OCI-LY1 (cell line): ENCODE results near the gene JAM3.

Experiments
- H2AFZ ChIP-seq: fragments of 200-600 bp; sonication (generic), shearing (Covaris generic); 2 replicates; pipeline ENCODE4 v1.6.0; 2014; ENCODE audit warnings: antibody characterized with exemption, mild to moderate bottlenecking, low read length
- H3F3A ChIP-seq: fragments of 200-600 bp; sonication (generic), shearing (Covaris generic); 2 replicates; pipeline ENCODE4 v1.6.0; 2014; ENCODE audit warnings: mild to moderate bottlenecking, antibody characterized with exemption, low read length, moderate library complexity; ENCODE audit not compliant: insufficient read depth
- H3K27ac ChIP-seq: fragments of 200-600 bp; sonication (generic); 2 replicates; pipeline ENCODE4 v1.5.1; 2014; ENCODE audit warnings: low read length, mixed run types, mild to moderate bottlenecking, low read depth; ENCODE audit not compliant: poor library complexity, severe bottlenecking
- H3K27me3 ChIP-seq: fragments of 200-600 bp; sonication (generic); 2 replicates; pipeline ENCODE4 v1.6.0; 2014; ENCODE audit warnings: antibody characterized with exemption, mild to moderate bottlenecking, low read length, moderate library complexity; ENCODE audit not compliant: insufficient read depth
- H3K36me3 ChIP-seq: fragments of 200-600 bp; sonication (generic); 2 replicates; pipeline ENCODE4 v1.6.1; 2014; ENCODE audit warnings: mild to moderate bottlenecking, antibody characterized with exemption, low read length, moderate library complexity, mixed read lengths; ENCODE audit not compliant: insufficient read depth
- H3K4me1 ChIP-seq: fragments of 200-600 bp; sonication (generic); 2 replicates; pipeline ENCODE4 v1.5.1; 2014; ENCODE audit warnings: mild to moderate bottlenecking, low read length, moderate library complexity; ENCODE audit not compliant: insufficient read depth, severe bottlenecking
- H3K4me2 ChIP-seq: fragments of 200-600 bp; sonication (generic), shearing (Covaris generic); 2 replicates; pipeline ENCODE4 v1.6.1; 2014; ENCODE audit warnings: low read length
- H3K4me3 ChIP-seq: fragments of 200-600 bp; sonication (generic); 2 replicates; pipeline ENCODE4 v1.5.1; 2014; ENCODE audit warnings: low read length, low read depth, mild to moderate bottlenecking, mixed read lengths; ENCODE audit not compliant: poor library complexity, severe bottlenecking
- H3K79me2 ChIP-seq: fragments of 200-600 bp; shearing (Covaris generic); 2 replicates; pipeline ENCODE4 v1.6.1; 2016; ENCODE audit warnings: mixed run types, low read length, mixed read lengths; ENCODE audit not compliant: insufficient read depth
- H3K9ac ChIP-seq: fragments of 200-600 bp; sonication (generic), shearing (Covaris generic); 2 replicates; pipeline ENCODE4 v1.6.1; 2014; ENCODE audit warnings: mild to moderate bottlenecking, low read length, mixed read lengths
- H3K9me2 ChIP-seq: fragments of 200-600 bp; sonication (generic), shearing (Covaris generic); 2 replicates; pipeline ENCODE4 v1.6.1; 2014; ENCODE audit warnings: low read depth, mild to moderate bottlenecking, low read length, mixed read lengths
- H3K9me3 ChIP-seq: fragments of 200-600 bp; shearing (Covaris generic); 2 replicates; pipeline ENCODE4 v1.6.1; 2014; ENCODE audit warnings: low read length, mixed read lengths
- H4K20me1 ChIP-seq: fragments of 200-600 bp; sonication (generic), shearing (Covaris generic); 2 replicates; pipeline ENCODE4 v1.6.0; 2016; ENCODE audit warnings: mild to moderate bottlenecking, low read length; ENCODE audit not compliant: insufficient read depth
- CTCF ChIP-seq: fragments of 200-600 bp; sonication (generic), shearing (Covaris generic); IDR thresholded peaks from 2 replicates; pipeline ENCODE4 v1.5.1; 2017; ENCODE audit warnings: mild to moderate bottlenecking, antibody characterized with exemption, low read length, moderate library complexity, mixed read lengths
- EZH2 ChIP-seq: fragments of 200-600 bp; sonication (generic), shearing (Covaris generic); IDR thresholded peaks from 2 replicates; pipeline ENCODE4 v1.8.0; 2017; ENCODE audit warnings: borderline replicate concordance, mixed run types, mild to moderate bottlenecking, antibody characterized with exemption, low read length, moderate library complexity, mixed read lengths

Gene JAM3

GRCh38 chr11:134034496-134035381 lies 34.1 kb upstream of the JAM3 start:
- Histone ChIP-seq H3K9me2 (no peaks in the 10 kb centered on the region), H3K79me2 (no peaks in the 10 kb centered on the region), H3K4me3 (no peak overlapping the region), H3K9me3 (no peaks in the 10 kb centered on the region), H3K36me3 (no peaks in the 10 kb centered on the region), H3K9ac (no peak overlapping the region), H3K4me1 (no peaks in the 10 kb centered on the region), H3K27me3 (no peaks in the 10 kb centered on the region), H3K4me2 (no peak overlapping the region), H4K20me1 (no peaks in the 10 kb centered on the region), H3K27ac (no peak overlapping the region), H3F3A (no peaks in the 10 kb centered on the region), H2AFZ (no peak overlapping the region)
- no peak for TF ChIP-seq CTCF
- no peak for TF ChIP-seq EZH2

- Histone ChIP-seq H3K4me1 (no peaks in the 10 kb centered on the region), H4K20me1 (no peaks in the 10 kb centered on the region), H3K79me2 (no peaks in the 10 kb centered on the region), H3K4me3 (no peak overlapping the region), H3K9me3 (no peaks in the 10 kb centered on the region), H3K36me3 (no peaks in the 10 kb centered on the region), H3K27me3 (no peaks in the 10 kb centered on the region), H3F3A (no peaks in the 10 kb centered on the region), H3K27ac (no peak overlapping the region), H3K4me2 (no peak overlapping the region), H2AFZ (no peak overlapping the region), H3K9me2 (no peaks in the 10 kb centered on the region), H3K9ac (no peak overlapping the region)
- TF ChIP-seq EZH2 = no peak
- no peak for TF ChIP-seq CTCF
Observed at GRCh38 chr11:134036492-134037045, 32.3 kb upstream of the JAM3 start.

- Histone ChIP-seq H3K9me3 (no peaks in the 10 kb centered on the region), H4K20me1 (no peaks in the 10 kb centered on the region), H3K9me2 (no peaks in the 10 kb centered on the region), H3K4me2 (no peak overlapping the region), H3K4me3 (no peak overlapping the region), H3K79me2 (no peaks in the 10 kb centered on the region), H2AFZ (no peak overlapping the region), H3K27ac (no peak overlapping the region), H3K27me3 (no peaks in the 10 kb centered on the region), H3K9ac (no peak overlapping the region), H3F3A (no peaks in the 10 kb centered on the region), H3K36me3 (no peaks in the 10 kb centered on the region), H3K4me1 (no peaks in the 10 kb centered on the region)
- TF ChIP-seq CTCF = no peak
- no peak for TF ChIP-seq EZH2
Observed at GRCh38 chr11:134037046-134037908, 31.6 kb upstream of the JAM3 start.
